ENCODE data around the gene GAS2L1.

Gene GAS2L1

GRCh38 chr22:29310065-29310862, 3.8 kb downstream of the GAS2L1 start:
- no peak for DNase-seq

GRCh38 chr22:29310863-29311339, 4.5 kb downstream of the GAS2L1 start:
- peak; percentile 92 for DNase-seq

- DNase-seq, result no peak
These were observed 5.2 kb downstream of the GAS2L1 start for GRCh38 chr22:29311464-29312217.

GRCh38 chr22:29312218-29313125, 6.0 kb downstream of the GAS2L1 start:
- no peak for DNase-seq

GRCh38 chr22:29313126-29313575, 6.7 kb downstream of the GAS2L1 start:
- DNase-seq, result peak; percentile 77

- peak; percentile 43 for DNase-seq
These were observed 7.4 kb downstream of the GAS2L1 start for GRCh38 chr22:29313576-29314466.

GRCh38 chr22:29314537-29315285, 8.3 kb downstream of the GAS2L1 start:
- DNase-seq, result peak; percentile 42

GRCh38 chr22:29315286-29316140, 9.1 kb downstream of the GAS2L1 start, which contains the start of gene RASL10A:
TSS of gene RASL10A (minus strand) at chr22:29315697. CDS start at chr22:29315246, 451 bp downstream.
- DNase-seq, result peak; percentile 59

- no peak for DNase-seq
These were observed 9.8 kb downstream of the GAS2L1 start for GRCh38 chr22:29316141-29316828.

- no peak for DNase-seq
These were observed 11.5 kb downstream of the GAS2L1 start for GRCh38 chr22:29317827-29318454.

- no peak for DNase-seq
These were observed 12.6 kb downstream of the GAS2L1 start for GRCh38 chr22:29319072-29319471.

- DNase-seq, result no peak
These were observed 14.1 kb downstream of the GAS2L1 start for GRCh38 chr22:29320546-29320945.

- DNase-seq, result no peak
These were observed 17.2 kb downstream of the GAS2L1 start for GRCh38 chr22:29323641-29324040.

- no peak for DNase-seq
These were observed 18.9 kb downstream of the GAS2L1 start for GRCh38 chr22:29325356-29325755.

GRCh38 chr22:29325785-29326315, 19.4 kb downstream of the GAS2L1 start:
- DNase-seq, result no peak

GRCh38 chr22:29326481-29326880, 20.0 kb downstream of the GAS2L1 start:
- no peak for DNase-seq

- DNase-seq, result no peak
These were observed 20.8 kb downstream of the GAS2L1 start for GRCh38 chr22:29327089-29327764.

GRCh38 chr22:29328055-29328454, 21.6 kb downstream of the GAS2L1 start:
- DNase-seq, result no peak
